LNCAP (cell line): ENCODE data around the gene SSR1.

Source experiments
- CTCF ChIP-seq: fragments of 450-650 bp; IDR thresholded peaks from 2 replicates; pipeline ENCODE4 v1.5.1; 2017; ENCODE audit warnings: mild to moderate bottlenecking

The SSR1 gene

DNA sequence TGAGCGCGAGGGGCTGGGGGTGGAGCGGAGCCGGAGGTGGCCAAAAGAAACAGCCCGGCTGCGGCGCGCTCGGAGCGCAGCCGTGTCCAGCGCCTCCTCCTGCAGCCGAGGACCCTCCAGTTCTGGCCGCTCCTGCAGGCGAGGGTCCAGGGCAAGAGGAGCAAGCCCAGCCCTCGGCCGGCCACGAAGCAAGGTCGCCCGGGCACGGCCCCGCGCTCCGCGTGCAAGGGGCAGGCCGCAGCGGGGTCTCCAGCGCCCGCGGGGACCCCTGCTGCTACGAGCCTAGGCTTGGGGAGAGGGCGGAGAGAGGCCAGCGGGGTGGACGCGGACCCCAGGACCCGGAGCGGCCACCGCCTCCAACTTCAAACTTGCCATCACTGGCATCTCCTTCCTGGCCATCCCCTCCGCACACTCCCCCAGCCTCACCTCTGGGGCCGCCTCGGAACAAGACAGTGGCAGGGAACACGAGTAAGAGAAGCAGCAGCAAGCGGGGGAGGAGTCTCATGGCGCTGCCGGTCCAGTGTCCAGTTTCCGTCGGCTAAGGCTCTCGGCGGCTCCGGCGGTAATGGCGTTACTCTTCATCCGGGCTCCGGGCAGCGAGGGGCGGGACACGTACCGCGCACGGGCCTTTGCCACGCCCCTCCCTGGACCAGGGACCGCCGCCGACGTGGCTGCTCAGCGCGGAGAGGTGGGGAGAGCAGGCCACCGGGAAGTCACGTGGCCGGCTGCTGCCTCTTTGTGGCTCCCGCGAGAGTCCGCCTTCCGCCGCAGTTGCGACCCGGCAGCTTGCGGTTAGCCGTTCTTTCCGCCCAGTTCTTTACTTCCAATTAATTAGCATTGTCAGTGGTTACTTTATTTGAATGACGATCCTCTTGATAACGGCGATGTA lies at the start of gene SSR1:
TSS of gene SSR1 (minus strand) at position 584 of the 889 bp plus-strand sequence. CDS start at position 505, 79 bp downstream.
- TF ChIP-seq CTCF = no peak

DNA sequence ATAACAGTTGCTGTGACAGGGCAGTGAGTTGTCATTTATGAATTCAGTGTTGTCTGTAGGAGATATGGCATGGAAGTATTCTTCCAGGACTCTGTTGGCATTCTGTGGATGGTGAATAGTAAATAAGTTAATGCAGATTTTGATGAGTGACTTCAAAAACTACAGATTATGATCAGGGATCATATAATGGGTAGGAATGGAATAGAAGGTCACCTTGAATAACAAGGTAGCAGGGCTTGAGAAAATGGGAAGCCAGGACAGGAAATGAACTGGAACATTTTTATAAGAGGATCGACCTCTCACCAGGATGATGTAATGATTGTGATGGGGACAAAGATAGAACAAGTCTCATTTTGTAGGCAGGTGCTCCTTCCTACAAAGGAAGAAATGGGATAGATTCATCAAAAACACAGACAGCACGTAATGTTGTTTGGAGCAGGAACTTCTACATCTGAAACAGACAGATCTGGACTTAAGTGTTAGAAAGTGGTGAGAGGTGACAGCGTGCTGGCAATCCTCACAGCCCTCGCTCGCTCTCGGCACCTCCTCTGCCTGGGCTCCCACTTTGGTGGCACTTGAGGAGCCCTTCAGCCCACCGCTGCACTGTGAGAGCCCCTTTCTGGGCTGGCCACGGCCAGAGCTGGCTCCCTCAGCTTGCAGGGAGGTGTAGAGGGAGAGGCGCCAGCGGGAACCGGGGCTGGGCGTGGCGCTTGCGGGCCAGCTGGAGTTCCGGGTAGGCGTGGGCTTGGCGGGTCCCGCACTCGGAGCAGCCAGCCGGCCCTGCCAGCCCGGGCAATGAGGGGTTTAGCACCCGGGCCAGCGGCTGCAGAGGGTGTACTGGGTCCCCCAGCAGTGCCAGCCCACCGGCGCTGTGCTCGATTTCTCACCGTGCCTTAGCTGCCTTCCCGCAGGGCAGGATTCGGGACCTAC lies 30.8 kb upstream of the SSR1 start:
- TF ChIP-seq CTCF = no peak

DNA sequence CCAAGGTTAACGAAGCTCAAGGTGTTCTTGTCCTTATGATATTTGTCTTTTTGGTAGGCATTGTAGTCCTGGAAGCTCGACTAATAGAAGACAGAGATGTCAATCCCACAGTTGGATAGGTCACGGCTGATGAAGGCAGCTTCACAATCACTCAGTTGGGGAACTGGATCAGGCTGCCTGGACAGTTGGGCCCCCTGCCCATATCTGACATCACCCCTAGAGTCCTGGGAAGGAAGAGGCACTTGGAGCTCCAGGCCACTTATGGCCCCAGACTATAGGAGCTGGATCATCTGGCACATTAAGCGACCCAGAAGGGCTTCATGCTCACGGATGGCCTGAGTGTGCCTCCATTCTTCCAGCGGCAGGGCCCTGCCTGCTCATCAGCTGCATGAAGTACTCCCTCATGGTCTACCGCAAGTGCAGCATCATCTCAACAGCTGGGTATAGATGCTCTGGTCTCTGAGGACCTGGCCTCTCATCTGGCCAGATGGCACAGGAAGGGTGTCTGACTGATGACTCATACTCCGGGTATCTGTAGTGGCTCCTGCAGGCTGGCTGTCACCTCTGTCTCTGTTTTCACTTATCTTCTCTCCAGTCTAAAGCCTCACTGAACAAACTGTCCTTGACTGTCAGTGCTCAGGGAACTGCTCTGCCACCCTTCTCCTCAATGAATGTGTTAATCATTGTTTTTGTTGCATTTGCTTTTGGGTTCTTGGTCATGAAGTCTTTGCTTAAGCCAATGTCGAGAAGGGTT lies 29.2 kb upstream of the SSR1 start:
- TF ChIP-seq CTCF = no peak

DNA sequence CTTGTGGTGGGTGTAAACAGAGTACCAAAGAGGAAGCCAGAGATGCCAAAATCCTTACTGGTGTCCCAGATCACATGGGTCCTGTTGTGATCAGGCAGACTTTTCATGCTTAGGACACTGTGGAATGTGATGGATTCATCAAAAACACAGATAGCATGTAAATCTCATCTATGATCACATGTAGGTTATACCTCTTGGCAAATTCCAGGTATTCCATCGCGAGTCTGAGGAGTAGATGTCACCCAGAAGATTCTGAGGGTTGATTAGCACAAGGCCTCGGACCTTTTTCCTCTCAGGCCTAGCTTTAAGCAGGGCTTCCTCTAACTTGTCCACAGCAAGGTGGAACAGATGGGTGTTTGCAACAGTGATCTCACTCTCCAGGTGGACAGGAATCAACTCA lies 28.3 kb upstream of the SSR1 start:
- TF ChIP-seq CTCF = no peak

DNA sequence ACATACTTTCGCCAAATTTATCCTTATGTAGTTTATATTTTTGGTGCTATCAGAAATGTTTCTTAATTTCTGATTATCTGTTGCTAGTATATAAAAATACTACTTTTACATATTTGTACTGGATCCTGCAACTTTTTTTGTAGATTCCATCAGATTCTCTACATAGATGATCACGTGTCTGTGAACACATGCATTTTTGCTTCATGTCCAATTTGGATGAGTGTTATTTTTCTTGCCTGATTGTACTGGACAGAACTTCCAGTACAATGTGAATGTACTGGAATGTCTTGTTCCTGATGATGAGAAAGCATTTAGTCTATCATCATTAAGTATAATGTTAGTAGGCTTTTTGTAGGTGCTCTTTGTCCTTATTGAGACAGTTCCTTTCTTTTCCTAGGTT lies 25.0 kb upstream of the SSR1 start:
- no peak for TF ChIP-seq CTCF

DNA sequence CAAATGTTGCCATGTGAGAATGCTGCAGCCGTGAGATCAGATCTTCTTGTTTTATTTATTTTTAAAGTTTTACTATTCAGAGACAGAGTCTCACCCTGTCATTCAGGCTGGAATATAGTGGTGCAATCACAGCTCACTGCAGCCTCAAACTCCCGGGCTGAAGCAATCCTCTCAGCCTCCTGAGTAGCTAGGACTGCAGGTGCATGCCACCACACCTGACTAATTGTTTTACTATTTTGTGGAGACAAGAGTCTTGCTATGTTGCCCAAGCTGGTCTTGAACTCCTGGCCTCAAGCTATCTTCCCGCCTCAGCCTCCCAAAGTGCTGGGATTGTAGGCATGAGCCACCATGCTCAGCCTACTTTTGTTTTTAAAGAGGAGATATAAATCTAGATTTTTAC lies 22.5 kb upstream of the SSR1 start:
- TF ChIP-seq CTCF = no peak

GRCh38 chr6:7334685-7335084 lies 21.7 kb upstream of the SSR1 start:
- no peak for TF ChIP-seq CTCF
